Upper lobe of left lung (tissue), 4 donors: ENCODE measurements around the gene TOB1.

ENCODE experiments used
- POLR2A ChIP-seq, 4 donors: fragments of 450-650 bp; IDR thresholded peaks; one replicate each; pipeline ENCODE4 v1.5.1; 2016 to 2017; ENCODE audit warnings: antibody characterized with exemption in 4 of 4, mild to moderate bottlenecking in 2 of 4
- POLR2AphosphoS5 ChIP-seq, 2 donors: sonication (generic); formaldehyde crosslinking; IDR thresholded peaks; one replicate each; pipeline ENCODE4 v1.5.1; 2017; ENCODE audit warnings: antibody characterized with exemption in 2 of 2
- TF ChIP-seq, protein P1 (sequence below), 6 experiments: fragments of 450-650 bp in 4 of 6; fragments of 200-600 bp in 2 of 6; sonication (generic) in 2 of 6; IDR thresholded peaks; one replicate each; pipeline ENCODE4 v1.5.1; 2016 to 2019; ENCODE audit warnings: antibody characterized with exemption in 6 of 6

DNA sequence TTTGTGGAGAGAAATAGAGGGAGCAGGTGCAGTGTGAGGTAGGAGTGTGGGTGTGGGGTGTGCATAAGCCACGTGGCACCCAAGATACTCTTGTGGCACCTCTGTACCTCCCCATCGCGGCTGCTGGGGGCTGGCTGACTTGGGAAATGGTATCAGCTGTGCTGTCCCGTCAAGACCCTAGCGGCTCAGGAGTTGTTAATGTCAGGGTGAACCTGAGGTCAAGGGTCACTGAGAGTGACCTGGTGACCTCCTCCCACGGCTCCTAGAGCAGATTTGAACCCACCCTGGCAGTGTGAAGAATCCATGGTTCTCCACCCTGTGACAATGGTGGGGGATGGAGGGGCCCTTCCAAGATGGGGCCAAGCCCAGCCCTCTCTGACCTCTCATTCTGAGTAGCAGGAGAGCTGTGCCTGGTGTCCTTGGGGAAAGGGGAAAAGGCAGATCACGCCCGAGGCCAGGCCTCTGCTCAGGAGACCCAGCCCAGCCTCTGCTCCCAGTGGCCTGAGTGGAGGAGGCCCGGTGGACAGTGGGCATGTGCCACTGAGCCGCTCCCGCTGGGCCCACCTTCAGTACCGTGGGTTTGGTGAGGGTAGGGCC, 33.8 kb downstream of the TOB1 start:
- TF ChIP-seq, protein P1, sequence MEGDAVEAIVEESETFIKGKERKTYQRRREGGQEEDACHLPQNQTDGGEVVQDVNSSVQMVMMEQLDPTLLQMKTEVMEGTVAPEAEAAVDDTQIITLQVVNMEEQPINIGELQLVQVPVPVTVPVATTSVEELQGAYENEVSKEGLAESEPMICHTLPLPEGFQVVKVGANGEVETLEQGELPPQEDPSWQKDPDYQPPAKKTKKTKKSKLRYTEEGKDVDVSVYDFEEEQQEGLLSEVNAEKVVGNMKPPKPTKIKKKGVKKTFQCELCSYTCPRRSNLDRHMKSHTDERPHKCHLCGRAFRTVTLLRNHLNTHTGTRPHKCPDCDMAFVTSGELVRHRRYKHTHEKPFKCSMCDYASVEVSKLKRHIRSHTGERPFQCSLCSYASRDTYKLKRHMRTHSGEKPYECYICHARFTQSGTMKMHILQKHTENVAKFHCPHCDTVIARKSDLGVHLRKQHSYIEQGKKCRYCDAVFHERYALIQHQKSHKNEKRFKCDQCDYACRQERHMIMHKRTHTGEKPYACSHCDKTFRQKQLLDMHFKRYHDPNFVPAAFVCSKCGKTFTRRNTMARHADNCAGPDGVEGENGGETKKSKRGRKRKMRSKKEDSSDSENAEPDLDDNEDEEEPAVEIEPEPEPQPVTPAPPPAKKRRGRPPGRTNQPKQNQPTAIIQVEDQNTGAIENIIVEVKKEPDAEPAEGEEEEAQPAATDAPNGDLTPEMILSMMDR (IDR thresholded peaks at IDR 0.05): no peak
- TF ChIP-seq POLR2A (IDR thresholded peaks at IDR 0.05) (no peak), POLR2AphosphoS5 (IDR thresholded peaks at IDR 0.05) (no peak)
